ENCODE results near the gene ZDHHC20. TPM values are rescaled to one million over a fixed set of nuclear protein-coding genes. Genes with fewer than 3 reads are reported as not detected.
"Not testable (repeated sequence)": the region's sequence is repeated elsewhere in the genome, so short reads cannot be mapped to it uniquely, and the experiment has no call there.

The ZDHHC20 gene
- polyA plus RNA-seq, 4 donors = 17.8 to 68.8 (median 23.1) TPM

GRCh38 chr13:21434588-21434987 is 24.5 kb downstream of the ZDHHC20 start:
- H3K36me3 ChIP-seq (ENCODE audit: control insufficient read depth in 3 of 3, insufficient read depth in 2 of 3, low read depth in 1 of 3, low read length in 3 of 3) = no peaks in the 10 kb centered on the region
- peaks cover 0 to 9% (median 0%) of the 10 kb centered on the region in 3 donors for H3K4me1 ChIP-seq (ENCODE audit: control insufficient read depth in 3 of 3, insufficient read depth in 2 of 3, low read depth in 1 of 3, low read length in 2 of 3)
- H3K9me3 ChIP-seq (ENCODE audit: control insufficient read depth in 2 of 2, insufficient read depth in 1 of 2, low read depth in 1 of 2, low read length in 1 of 2) = peaks cover 0 to 32% of the 10 kb centered on the region in 2 donors
- FAIRE-seq (no peak), DNase-seq (no peak)
- no peak overlapping the region for H3K4me3 ChIP-seq (ENCODE audit: low read depth in 1 of 3, low read length in 3 of 3)
- H3K27me3 ChIP-seq (ENCODE audit: control insufficient read depth in 3 of 3, insufficient read depth in 3 of 3, low read length in 3 of 3) = no peaks in the 10 kb centered on the region
- WGBS, 3 donors = 90 to 96% (median 92%) methylated on average over 3 of the region's 3 CpGs
- H3K27ac ChIP-seq (ENCODE audit: low read depth in 1 of 3, low read length in 2 of 3) = no peak overlapping the region

- no peaks in the 10 kb centered on the region for H3K27me3 ChIP-seq (ENCODE audit: control insufficient read depth in 3 of 3, insufficient read depth in 3 of 3, low read length in 3 of 3)
- no peak for DNase-seq
- WGBS, 3 donors = 70 to 75% (median 74%) methylated on average over 2 of the region's 2 CpGs
- no peak for FAIRE-seq
- no peak overlapping the region for H3K4me3 ChIP-seq (ENCODE audit: low read depth in 1 of 3, low read length in 3 of 3)
- no peak overlapping the region for H3K27ac ChIP-seq (ENCODE audit: low read depth in 1 of 3, low read length in 2 of 3)
- H3K36me3 ChIP-seq (ENCODE audit: control insufficient read depth in 3 of 3, insufficient read depth in 2 of 3, low read depth in 1 of 3, low read length in 3 of 3) = no peaks in the 10 kb centered on the region
- H3K4me1 ChIP-seq (ENCODE audit: control insufficient read depth in 3 of 3, insufficient read depth in 2 of 3, low read depth in 1 of 3, low read length in 2 of 3) = no peaks in the 10 kb centered on the region
- H3K9me3 ChIP-seq (ENCODE audit: control insufficient read depth in 2 of 2, insufficient read depth in 1 of 2, low read depth in 1 of 2, low read length in 1 of 2) = peaks cover 0 to 24% of the 10 kb centered on the region in 2 donors
These were observed 29.9 kb downstream of the ZDHHC20 start for GRCh38 chr13:21429211-21429610.

- DNase-seq (no peak), FAIRE-seq (no peak)
- H3K4me3 ChIP-seq (ENCODE audit: low read depth in 1 of 3, low read length in 3 of 3) = no peak overlapping the region
- H3K27me3 ChIP-seq (ENCODE audit: control insufficient read depth in 3 of 3, insufficient read depth in 3 of 3, low read length in 3 of 3) = no peaks in the 10 kb centered on the region
- H3K4me1 ChIP-seq (ENCODE audit: control insufficient read depth in 3 of 3, insufficient read depth in 2 of 3, low read depth in 1 of 3, low read length in 2 of 3) = no peaks in the 10 kb centered on the region
- H3K9me3 ChIP-seq (ENCODE audit: control insufficient read depth in 2 of 2, insufficient read depth in 1 of 2, low read depth in 1 of 2, low read length in 1 of 2) = peaks cover 0 to 18% of the 10 kb centered on the region in 2 donors
- 68 to 75% (median 69%) methylated on average over 2 of the region's 2 CpGs for WGBS, 3 donors
- no peak overlapping the region for H3K27ac ChIP-seq (ENCODE audit: low read depth in 1 of 3, low read length in 2 of 3)
- no peaks in the 10 kb centered on the region for H3K36me3 ChIP-seq (ENCODE audit: control insufficient read depth in 3 of 3, insufficient read depth in 2 of 3, low read depth in 1 of 3, low read length in 3 of 3)
These were observed 31.4 kb downstream of the ZDHHC20 start for GRCh38 chr13:21427741-21428140.

- Histone ChIP-seq H3K9me3 (ENCODE audit: control insufficient read depth in 2 of 2, insufficient read depth in 1 of 2, low read depth in 1 of 2, low read length in 1 of 2) (peaks cover 0 to 18% of the 10 kb centered on the region in 2 donors), H3K27me3 (ENCODE audit: control insufficient read depth in 3 of 3, insufficient read depth in 3 of 3, low read length in 3 of 3) (no peaks in the 10 kb centered on the region), H3K36me3 (ENCODE audit: control insufficient read depth in 3 of 3, insufficient read depth in 2 of 3, low read depth in 1 of 3, low read length in 3 of 3) (no peaks in the 10 kb centered on the region), H3K4me3 (ENCODE audit: low read depth in 1 of 3, low read length in 3 of 3) (no peak overlapping the region), H3K4me1 (ENCODE audit: control insufficient read depth in 3 of 3, insufficient read depth in 2 of 3, low read depth in 1 of 3, low read length in 2 of 3) (no peaks in the 10 kb centered on the region), H3K27ac (ENCODE audit: low read depth in 1 of 3, low read length in 2 of 3) (no peak overlapping the region)
- 51 to 60% (median 53%) methylated on average over 1 of the region's 1 CpG for WGBS, 3 donors
- DNase-seq = peak in 1 of 2 donors; percentile 1
- FAIRE-seq = no peak
These were observed 32.9 kb downstream of the ZDHHC20 start for GRCh38 chr13:21426238-21426637.

- 84 to 93% (median 87%) methylated on average over 3 of the region's 3 CpGs for WGBS, 3 donors
- FAIRE-seq = no peak
- H3K4me3 ChIP-seq (ENCODE audit: low read depth in 1 of 3, low read length in 3 of 3) = no peak overlapping the region
- H3K4me1 ChIP-seq (ENCODE audit: control insufficient read depth in 3 of 3, insufficient read depth in 2 of 3, low read depth in 1 of 3, low read length in 2 of 3) = no peaks in the 10 kb centered on the region
- DNase-seq = no peak
- no peaks in the 10 kb centered on the region for H3K9me3 ChIP-seq (ENCODE audit: control insufficient read depth in 2 of 2, insufficient read depth in 1 of 2, low read depth in 1 of 2, low read length in 1 of 2)
- no peaks in the 10 kb centered on the region for H3K27me3 ChIP-seq (ENCODE audit: control insufficient read depth in 3 of 3, insufficient read depth in 3 of 3, low read length in 3 of 3)
- no peak overlapping the region for H3K27ac ChIP-seq (ENCODE audit: low read depth in 1 of 3, low read length in 2 of 3)
- H3K36me3 ChIP-seq (ENCODE audit: control insufficient read depth in 3 of 3, insufficient read depth in 2 of 3, low read depth in 1 of 3, low read length in 3 of 3) = peaks cover 0 to 3% (median 3%) of the 10 kb centered on the region in 3 donors
These were observed 38.4 kb downstream of the ZDHHC20 start for GRCh38 chr13:21420706-21421105.

- DNase-seq (no peak), FAIRE-seq (no peak)
- H3K36me3 ChIP-seq (ENCODE audit: control insufficient read depth in 3 of 3, insufficient read depth in 2 of 3, low read depth in 1 of 3, low read length in 3 of 3) = peaks cover 4 to 17% (median 8%) of the 10 kb centered on the region in 3 donors
- H3K27ac ChIP-seq (ENCODE audit: low read depth in 1 of 3, low read length in 2 of 3) = no peak overlapping the region
- H3K4me1 ChIP-seq (ENCODE audit: control insufficient read depth in 3 of 3, insufficient read depth in 2 of 3, low read depth in 1 of 3, low read length in 2 of 3) = no peaks in the 10 kb centered on the region
- no peaks in the 10 kb centered on the region for H3K27me3 ChIP-seq (ENCODE audit: control insufficient read depth in 3 of 3, insufficient read depth in 3 of 3, low read length in 3 of 3)
- H3K9me3 ChIP-seq (ENCODE audit: control insufficient read depth in 2 of 2, insufficient read depth in 1 of 2, low read depth in 1 of 2, low read length in 1 of 2) = peaks cover 0 to 4% of the 10 kb centered on the region in 2 donors
- H3K4me3 ChIP-seq (ENCODE audit: low read depth in 1 of 3, low read length in 3 of 3) = no peak overlapping the region
- 60 to 75% (median 64%) methylated on average over 1 of the region's 1 CpG for WGBS, 3 donors
These were observed 46.1 kb downstream of the ZDHHC20 start for GRCh38 chr13:21413013-21413412.

GRCh38 chr13:21410453-21410852 is 48.6 kb downstream of the ZDHHC20 start:
- not testable (repeated sequence) for FAIRE-seq; H3K27ac ChIP-seq (ENCODE audit: low read depth in 1 of 3, low read length in 2 of 3); H3K9me3 ChIP-seq (ENCODE audit: control insufficient read depth in 2 of 2, insufficient read depth in 1 of 2, low read depth in 1 of 2, low read length in 1 of 2); H3K4me1 ChIP-seq (ENCODE audit: control insufficient read depth in 3 of 3, insufficient read depth in 2 of 3, low read depth in 1 of 3, low read length in 2 of 3); DNase-seq; H3K27me3 ChIP-seq (ENCODE audit: control insufficient read depth in 3 of 3, insufficient read depth in 3 of 3, low read length in 3 of 3); H3K4me3 ChIP-seq (ENCODE audit: low read depth in 1 of 3, low read length in 3 of 3)
- WGBS, 3 donors = 67 to 96% (median 73%) methylated on average over 2 of the region's 2 CpGs
- peaks cover 3 to 17% (median 8%) of the 10 kb centered on the region in 3 donors for H3K36me3 ChIP-seq (ENCODE audit: control insufficient read depth in 3 of 3, insufficient read depth in 2 of 3, low read depth in 1 of 3, low read length in 3 of 3)

- H3K4me1 ChIP-seq (ENCODE audit: control insufficient read depth in 3 of 3, insufficient read depth in 2 of 3, low read depth in 1 of 3, low read length in 2 of 3) = no peaks in the 10 kb centered on the region
- no peak overlapping the region for H3K4me3 ChIP-seq (ENCODE audit: low read depth in 1 of 3, low read length in 3 of 3)
- FAIRE-seq (no peak), DNase-seq (no peak)
- WGBS, 3 donors = 97 to 100% (median 100%) methylated on average over 1 of the region's 1 CpG
- H3K36me3 ChIP-seq (ENCODE audit: control insufficient read depth in 3 of 3, insufficient read depth in 2 of 3, low read depth in 1 of 3, low read length in 3 of 3) = peaks cover 0 to 12% (median 0%) of the 10 kb centered on the region in 3 donors
- H3K27ac ChIP-seq (ENCODE audit: low read depth in 1 of 3, low read length in 2 of 3) = no peak overlapping the region
- H3K27me3 ChIP-seq (ENCODE audit: control insufficient read depth in 3 of 3, insufficient read depth in 3 of 3, low read length in 3 of 3) = no peaks in the 10 kb centered on the region
- H3K9me3 ChIP-seq (ENCODE audit: control insufficient read depth in 2 of 2, insufficient read depth in 1 of 2, low read depth in 1 of 2, low read length in 1 of 2) = no peaks in the 10 kb centered on the region
These were observed 53.8 kb downstream of the ZDHHC20 start for GRCh38 chr13:21405309-21405708.

- H3K4me1 ChIP-seq (ENCODE audit: control insufficient read depth in 3 of 3, insufficient read depth in 2 of 3, low read depth in 1 of 3, low read length in 2 of 3) = no peaks in the 10 kb centered on the region
- no peaks in the 10 kb centered on the region for H3K27me3 ChIP-seq (ENCODE audit: control insufficient read depth in 3 of 3, insufficient read depth in 3 of 3, low read length in 3 of 3)
- H3K4me3 ChIP-seq (ENCODE audit: low read depth in 1 of 3, low read length in 3 of 3) = no peak overlapping the region
- peaks cover 0 to 14% (median 3%) of the 10 kb centered on the region in 3 donors for H3K36me3 ChIP-seq (ENCODE audit: control insufficient read depth in 3 of 3, insufficient read depth in 2 of 3, low read depth in 1 of 3, low read length in 3 of 3)
- H3K27ac ChIP-seq (ENCODE audit: low read depth in 1 of 3, low read length in 2 of 3) = no peak overlapping the region
- H3K9me3 ChIP-seq (ENCODE audit: control insufficient read depth in 2 of 2, insufficient read depth in 1 of 2, low read depth in 1 of 2, low read length in 1 of 2) = no peaks in the 10 kb centered on the region
- FAIRE-seq = no peak
- WGBS, 3 donors = 80 to 89% (median 86%) methylated on average over 3 of the region's 3 CpGs
- DNase-seq = no peak
These were observed 56.4 kb downstream of the ZDHHC20 start for GRCh38 chr13:21402586-21403307.

Data from small intestine (tissue), 7 donors.